Mucosa of descending colon (tissue), 3 donors: ENCODE results near the gene RHBDL3. TPM values are rescaled to one million over a fixed set of nuclear protein-coding genes. Genes with fewer than 3 reads are reported as not detected.
"Not testable (repeated sequence)": the region's sequence is repeated elsewhere in the genome, so short reads cannot be mapped to it uniquely, and the experiment has no call there.

ENCODE experiments used
- ATAC-seq: fragments of 200-7000 bp; cut with Tn5 transposase; one replicate; pipeline ENCODE4 v1.9.1; 2020; ENCODE audit warnings: mild to moderate bottlenecking, moderate library complexity
- DNase-seq, 3 donors: peaks; one replicate each; pipeline ENCODE4 v3.0.0-alpha.2; 2020
- H3K36me3 ChIP-seq: fragments of 200-600 bp; one replicate; pipeline ENCODE4 v1.8.0; 2021; ENCODE audit warnings: low read depth, mild to moderate bottlenecking
- H3K4me1 ChIP-seq: fragments of 200-600 bp; one replicate; pipeline ENCODE4 v1.8.0; 2021; ENCODE audit warnings: low read depth, mild to moderate bottlenecking
- H3K4me3 ChIP-seq: fragments of 200-600 bp; one replicate; pipeline ENCODE4 v1.8.0; 2021; ENCODE audit warnings: mild to moderate bottlenecking
- H3K9me3 ChIP-seq: fragments of 200-600 bp; one replicate; pipeline ENCODE4 v1.8.0; 2021; ENCODE audit warnings: mild to moderate bottlenecking
- intact Hi-C, 2 donors: fragments of 100-400 bp; cut with DNase I in 1 of 2; cut with micrococcal nuclease in 1 of 2; formaldehyde crosslinking; loops; one replicate each; pipeline versions ENCODE4 v1.11.0 to v1.11.1; 2022; cut with DNase I, micrococcal nuclease
- total RNA-seq, 3 donors: library from RNA; stranded (reverse); fragmentation: NEBNext Ultra II Directional in 2 of 3; extraction: Animal tissue kit (Norgen Biotek cat#: 25700) in 2 of 3; gene quantifications; one replicate each; pipeline versions ENCODE4 v1.2.1 to v1.2.4, GENCODE V29; 2021 to 2023
- TF ChIP-seq, protein P1 (sequence below): fragments of 200-600 bp; IDR thresholded peaks from one replicate; pipeline ENCODE4 v1.8.0; 2022; ENCODE audit warnings: antibody characterized with exemption, mild to moderate bottlenecking
- donor health status: DM: no; HTN: no; CAD: no; lungs with moderate emphysema.
- donor health status: DM: no; HTN: no; CAD: no.
- donor health status: DM: no; HTN: yes; CAD: no.

RHBDL3 gene
- total RNA-seq, 3 donors from 2014 or later, result 0.52 to 2.3 (median 1.3) TPM

DNA sequence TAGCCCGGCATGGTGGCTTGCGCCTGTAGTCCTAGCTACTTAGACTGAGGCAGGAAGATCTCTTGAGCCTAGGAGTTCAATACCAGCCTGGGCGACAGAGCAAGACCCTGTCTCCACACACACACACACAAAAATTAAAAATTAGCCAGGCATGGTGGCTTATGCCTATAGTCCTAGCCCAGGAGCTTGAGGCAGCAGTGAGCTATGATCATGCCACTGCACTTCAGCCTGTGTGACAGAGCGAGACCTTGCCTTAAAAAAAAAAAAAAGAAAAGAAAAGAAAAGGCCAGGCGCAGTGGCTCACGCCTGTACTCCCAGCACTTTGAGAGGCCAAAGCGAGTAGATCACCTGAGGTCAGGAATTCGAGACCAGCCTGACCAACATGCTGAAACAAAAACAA is 52.4 kb downstream of the RHBDL3 start:
- TF ChIP-seq, protein P1, sequence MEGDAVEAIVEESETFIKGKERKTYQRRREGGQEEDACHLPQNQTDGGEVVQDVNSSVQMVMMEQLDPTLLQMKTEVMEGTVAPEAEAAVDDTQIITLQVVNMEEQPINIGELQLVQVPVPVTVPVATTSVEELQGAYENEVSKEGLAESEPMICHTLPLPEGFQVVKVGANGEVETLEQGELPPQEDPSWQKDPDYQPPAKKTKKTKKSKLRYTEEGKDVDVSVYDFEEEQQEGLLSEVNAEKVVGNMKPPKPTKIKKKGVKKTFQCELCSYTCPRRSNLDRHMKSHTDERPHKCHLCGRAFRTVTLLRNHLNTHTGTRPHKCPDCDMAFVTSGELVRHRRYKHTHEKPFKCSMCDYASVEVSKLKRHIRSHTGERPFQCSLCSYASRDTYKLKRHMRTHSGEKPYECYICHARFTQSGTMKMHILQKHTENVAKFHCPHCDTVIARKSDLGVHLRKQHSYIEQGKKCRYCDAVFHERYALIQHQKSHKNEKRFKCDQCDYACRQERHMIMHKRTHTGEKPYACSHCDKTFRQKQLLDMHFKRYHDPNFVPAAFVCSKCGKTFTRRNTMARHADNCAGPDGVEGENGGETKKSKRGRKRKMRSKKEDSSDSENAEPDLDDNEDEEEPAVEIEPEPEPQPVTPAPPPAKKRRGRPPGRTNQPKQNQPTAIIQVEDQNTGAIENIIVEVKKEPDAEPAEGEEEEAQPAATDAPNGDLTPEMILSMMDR, result no peak
- no peaks in the 10 kb centered on the region for H3K9me3 ChIP-seq
- no peaks in the 10 kb centered on the region for H3K4me1 ChIP-seq
- intact Hi-C loops, result loop anchor here in 1 of 2 donors (2.0 kb wide), 1 partner anchor 65 kb away; no protein-coding TSS in a partner anchor
- no peak for ATAC-seq
- H3K4me3 ChIP-seq, result no peak overlapping the region
- no peak for DNase-seq
- no peaks in the 10 kb centered on the region for H3K36me3 ChIP-seq

GRCh38 chr17:32319548-32319905 is 53.9 kb downstream of the RHBDL3 start:
- intact Hi-C loops, result loop anchor here in 1 of 2 donors (2.0 kb wide), 1 partner anchor 67 kb away; no protein-coding TSS in a partner anchor
- DNase-seq (peak; percentile 69 to 87 (median 85)), ATAC-seq (peak; percentile 91)
- Histone ChIP-seq H3K9me3 (no peaks in the 10 kb centered on the region), H3K36me3 (no peaks in the 10 kb centered on the region), H3K4me3 (no peak overlapping the region), H3K4me1 (no peaks in the 10 kb centered on the region)
- TF ChIP-seq, protein P1, result peak; percentile 79

- H3K4me1 ChIP-seq, H3K36me3 ChIP-seq, H3K9me3 ChIP-seq, ATAC-seq, H3K4me3 ChIP-seq, DNase-seq: not testable (repeated sequence)
- intact Hi-C loops, result loop anchor here in 1 of 2 donors (5.0 kb wide), 1 partner anchor 53 kb away; the partner anchor contains the start of gene RHBDL3
These were observed 54.4 kb downstream of the RHBDL3 start for GRCh38 chr17:32320080-32320479.

DNA sequence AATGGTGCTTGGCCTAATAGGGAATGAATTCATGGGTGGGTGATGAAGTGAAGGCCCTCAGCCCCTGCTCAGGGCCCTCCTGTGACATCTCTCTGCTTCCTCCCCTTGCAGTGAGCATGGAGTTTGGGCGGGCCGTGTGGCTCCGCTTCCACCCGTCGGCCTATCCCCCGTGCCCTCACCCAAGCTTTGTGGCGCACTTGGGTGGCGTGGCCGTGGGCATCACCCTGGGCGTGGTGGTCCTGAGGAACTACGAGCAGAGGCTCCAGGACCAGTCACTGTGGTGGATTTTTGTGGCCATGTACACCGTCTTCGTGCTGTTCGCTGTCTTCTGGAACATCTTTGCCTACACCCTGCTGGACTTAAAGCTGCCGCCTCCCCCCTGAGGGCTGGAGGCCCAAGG is 55.2 kb downstream of the RHBDL3 start:
- Histone ChIP-seq H3K4me1 (no peaks in the 10 kb centered on the region), H3K36me3 (no peaks in the 10 kb centered on the region), H3K9me3 (no peaks in the 10 kb centered on the region), H3K4me3 (no peak overlapping the region)
- intact Hi-C loops, result loop anchor here in 1 of 2 donors (5.0 kb wide), 1 partner anchor 54 kb away; the partner anchor contains the start of gene RHBDL3
- ATAC-seq, result no peak
- TF ChIP-seq, protein P1, result no peak
- DNase-seq, result no peak

DNA sequence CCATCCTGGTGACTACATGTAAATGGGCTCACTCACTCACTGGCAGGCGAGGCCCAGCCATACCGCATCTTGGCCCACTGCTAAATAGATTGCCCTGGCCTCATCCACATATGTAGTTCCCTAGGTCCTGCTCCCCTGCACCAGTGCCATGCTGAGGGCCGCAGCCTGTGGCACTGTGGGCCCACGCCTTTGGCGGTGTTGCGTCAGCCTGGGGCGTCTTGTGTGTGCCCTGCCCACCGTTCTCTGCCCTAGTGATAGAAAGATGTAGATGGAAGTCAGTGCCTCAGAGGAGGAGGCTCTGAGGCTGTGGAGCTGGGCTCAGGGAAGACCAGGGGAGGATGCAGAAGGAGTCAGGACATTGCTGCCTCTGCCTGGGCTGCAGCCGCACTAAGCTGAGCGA is 57.4 kb downstream of the RHBDL3 start:
- Histone ChIP-seq H3K4me1 (no peaks in the 10 kb centered on the region), H3K9me3 (no peaks in the 10 kb centered on the region), H3K4me3 (no peak overlapping the region), H3K36me3 (no peaks in the 10 kb centered on the region)
- ATAC-seq (no peak), DNase-seq (no peak)
- intact Hi-C loops, result loop anchor here in 1 of 2 donors (5.0 kb wide), 1 partner anchor 56 kb away; the partner anchor contains the start of gene RHBDL3
- TF ChIP-seq, protein P1, result no peak

DNA sequence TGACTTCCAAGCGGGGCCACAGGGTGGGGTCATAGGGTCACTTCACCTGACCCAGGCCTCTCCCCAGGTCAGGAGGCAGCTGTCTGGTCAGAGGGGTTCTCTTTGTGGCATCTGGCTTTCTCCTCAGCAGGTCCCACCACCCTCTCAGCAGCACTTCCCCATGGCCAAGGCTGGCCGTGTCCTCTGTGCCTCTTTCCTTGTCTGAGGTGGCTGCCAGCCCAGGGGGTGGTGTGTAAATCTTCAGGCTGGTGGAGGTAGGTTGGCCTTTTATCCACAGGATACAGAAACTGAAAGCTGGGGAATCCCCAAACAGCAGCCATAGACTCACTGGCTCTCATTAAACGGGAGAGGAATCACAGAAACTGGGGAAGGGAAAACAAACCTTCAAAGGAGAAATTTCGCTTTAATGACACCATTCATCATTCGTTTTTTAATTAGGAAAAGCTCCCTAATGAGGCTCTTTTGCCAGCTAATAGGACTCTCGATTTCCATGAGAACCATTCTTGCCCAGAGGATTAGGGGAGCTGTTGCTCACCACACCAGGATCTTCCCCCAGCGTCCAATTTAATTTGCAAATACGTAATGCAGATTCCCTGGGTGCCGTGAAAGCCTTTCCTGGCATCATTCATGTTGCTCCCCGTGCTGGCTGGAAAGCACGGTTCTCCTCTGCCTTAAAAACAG is 58.3 kb downstream of the RHBDL3 start:
- H3K4me3 ChIP-seq, result no peak overlapping the region
- DNase-seq (peak in 2 of 3 donors; percentile 44 to 47), ATAC-seq (peak; percentile 83)
- intact Hi-C loops, result loop anchor here in 1 of 2 donors (5.0 kb wide), 1 partner anchor 57 kb away; the partner anchor contains the start of gene RHBDL3
- no peaks in the 10 kb centered on the region for H3K9me3 ChIP-seq
- no peaks in the 10 kb centered on the region for H3K4me1 ChIP-seq
- TF ChIP-seq, protein P1, result no peak
- H3K36me3 ChIP-seq, result no peaks in the 10 kb centered on the region
